CD4-positive, alpha-beta T cell treated with Interleukin-12 subunit alpha and Interleukin-12 subunit beta, for 1 hour (primary cell): ENCODE data around the gene STK35.

Experiments
- DNase-seq: peaks from one replicate; pipeline ENCODE4 v3.0.0-alpha.2; 2020

The STK35 gene

DNA sequence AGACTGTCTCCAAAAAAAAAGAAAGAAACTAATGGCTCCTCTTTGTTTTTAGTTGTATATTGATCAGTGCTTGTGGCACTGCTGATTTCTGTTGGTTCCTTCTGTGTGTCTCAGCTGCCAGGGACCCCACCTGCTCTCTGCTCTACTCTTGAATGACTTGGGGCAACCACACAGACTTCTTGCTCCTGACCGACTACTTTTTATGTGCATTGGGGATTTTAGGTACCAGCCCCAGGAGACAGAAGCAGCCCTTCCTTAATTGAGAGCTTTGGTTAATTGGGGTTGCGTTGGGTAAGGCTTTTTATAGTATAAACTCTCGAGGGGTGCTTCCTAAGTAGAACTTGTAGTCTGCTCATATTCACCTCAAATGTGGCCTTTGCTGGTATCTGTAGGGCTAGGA is 6.9 kb downstream of the STK35 start:
- DNase-seq, result no peak

DNA sequence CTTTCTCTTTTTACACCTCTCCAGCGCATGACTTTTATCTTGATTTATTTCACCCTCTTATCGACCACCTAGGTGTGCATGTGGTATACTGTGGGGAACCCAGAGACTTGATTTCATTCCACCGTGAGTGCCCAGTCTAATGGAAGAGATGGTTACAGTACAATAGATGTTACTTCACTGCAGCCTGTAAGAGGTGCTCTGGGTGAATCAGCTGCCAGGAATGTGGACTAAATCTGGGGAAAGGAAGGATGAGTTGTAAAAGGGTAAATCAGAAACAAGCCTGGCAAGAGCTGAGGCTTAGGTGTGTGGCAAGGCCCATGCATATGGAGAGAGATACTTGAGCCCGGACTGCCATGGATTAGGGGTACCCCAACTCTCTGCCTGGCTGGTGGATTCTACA is 7.4 kb downstream of the STK35 start:
- DNase-seq, result no peak

- DNase-seq, result peak; percentile 8
Measured at GRCh38 chr20:2109425-2110210, 8.0 kb downstream of the STK35 start.

DNA sequence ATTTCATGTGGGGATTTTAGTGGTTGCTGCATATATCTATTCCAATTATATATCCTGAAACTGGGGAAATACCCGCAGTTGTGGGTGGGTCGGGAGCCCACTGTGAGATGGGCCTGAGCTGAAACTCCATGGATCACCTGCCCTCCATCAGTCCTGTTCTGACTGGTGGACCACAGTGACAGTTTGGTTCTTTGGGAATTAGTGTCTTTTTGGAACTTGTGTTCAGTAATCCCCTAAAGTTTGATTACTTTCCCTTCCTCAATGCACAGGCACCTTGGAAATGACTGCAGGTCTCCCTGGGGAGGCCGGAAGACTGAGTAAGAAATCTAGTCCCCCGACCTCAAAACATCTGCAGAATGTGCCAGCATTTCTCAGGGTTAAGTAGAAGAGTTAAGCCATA is 11.3 kb downstream of the STK35 start:
- no peak for DNase-seq

- DNase-seq, result no peak
Measured at GRCh38 chr20:2114127-2114959, 12.7 kb downstream of the STK35 start.

DNA sequence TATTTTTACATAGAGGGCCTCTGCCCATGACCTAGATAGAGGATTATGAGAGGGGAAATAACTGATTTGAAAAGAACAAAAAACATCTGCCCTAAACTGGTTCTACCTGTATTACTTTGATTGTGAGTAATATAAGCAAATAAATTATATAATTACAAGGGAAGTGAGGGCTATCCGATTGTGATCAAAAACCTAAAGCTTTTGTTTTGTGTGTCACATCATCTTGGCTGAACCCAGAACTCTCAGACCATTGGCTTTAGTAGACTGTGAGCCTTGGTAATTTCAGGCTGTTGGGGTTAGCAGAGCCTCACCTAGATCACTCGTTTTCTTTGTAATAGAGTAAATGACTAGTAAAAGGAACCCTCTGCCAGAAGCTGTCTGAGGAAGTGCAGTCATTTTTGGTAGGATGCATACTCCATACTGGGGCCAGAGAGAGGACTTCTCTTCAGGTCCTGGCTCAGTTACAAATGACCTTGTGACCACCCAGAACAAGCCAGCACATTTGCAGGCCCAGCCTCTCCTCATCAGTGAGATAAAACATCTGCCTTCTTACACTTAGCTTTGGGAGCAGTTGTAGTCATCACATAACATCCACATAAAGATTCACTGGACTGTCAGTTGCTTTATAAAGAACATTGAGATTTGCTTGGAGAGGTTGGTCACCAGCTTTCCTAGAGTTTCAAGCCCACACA is 13.5 kb downstream of the STK35 start:
- no peak for DNase-seq

DNA sequence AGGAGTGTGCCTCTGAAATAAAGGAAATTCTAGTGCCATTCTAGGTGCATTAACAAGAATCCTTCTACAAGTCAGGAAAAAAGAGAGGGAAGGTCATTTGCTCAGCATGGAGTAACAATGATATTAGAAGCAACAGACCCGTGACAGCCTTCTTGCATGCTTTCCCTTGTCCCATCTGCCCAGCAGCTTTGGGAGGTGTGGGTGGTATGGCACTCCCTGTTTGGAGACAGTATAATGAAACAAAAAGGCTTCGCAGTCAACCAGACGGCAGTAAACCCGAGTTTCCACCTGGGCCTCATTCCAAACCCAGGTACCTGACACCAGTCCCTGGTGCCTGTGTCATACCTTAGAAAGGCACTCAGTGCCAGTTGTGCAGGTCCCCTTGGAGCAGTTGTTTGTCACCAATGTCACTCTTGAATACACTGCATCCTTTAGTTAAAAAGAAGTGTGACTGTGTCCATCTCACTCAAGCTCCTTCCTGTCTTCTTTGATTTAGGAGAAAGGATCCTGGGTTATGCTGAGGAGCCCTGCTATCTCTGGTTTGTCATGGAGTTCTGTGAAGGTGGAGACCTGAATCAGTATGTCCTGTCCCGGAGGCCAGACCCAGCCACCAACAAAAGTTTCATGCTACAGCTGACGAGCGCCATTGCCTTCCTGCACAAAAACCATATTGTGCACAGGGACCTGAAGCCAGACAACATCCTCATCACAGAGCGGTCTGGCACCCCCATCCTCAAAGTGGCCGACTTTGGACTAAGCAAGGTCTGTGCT is 14.7 kb downstream of the STK35 start:
- no peak for DNase-seq

GRCh38 chr20:2118783-2119182 is 17.2 kb downstream of the STK35 start:
- DNase-seq, result no peak

GRCh38 chr20:2122936-2123335 is 21.3 kb downstream of the STK35 start:
- DNase-seq, result no peak

GRCh38 chr20:2123720-2124119 is 22.1 kb downstream of the STK35 start:
- DNase-seq, result no peak

- DNase-seq, result no peak
Measured at GRCh38 chr20:2124564-2125213, 23.1 kb downstream of the STK35 start.

GRCh38 chr20:2125474-2126112 is 24.0 kb downstream of the STK35 start:
- no peak for DNase-seq

GRCh38 chr20:2127238-2127637 is 25.6 kb downstream of the STK35 start:
- DNase-seq, result no peak

- DNase-seq, result no peak
Measured at GRCh38 chr20:2128542-2128941, 26.9 kb downstream of the STK35 start.

GRCh38 chr20:2130062-2130591 is 28.5 kb downstream of the STK35 start:
- no peak for DNase-seq

DNA sequence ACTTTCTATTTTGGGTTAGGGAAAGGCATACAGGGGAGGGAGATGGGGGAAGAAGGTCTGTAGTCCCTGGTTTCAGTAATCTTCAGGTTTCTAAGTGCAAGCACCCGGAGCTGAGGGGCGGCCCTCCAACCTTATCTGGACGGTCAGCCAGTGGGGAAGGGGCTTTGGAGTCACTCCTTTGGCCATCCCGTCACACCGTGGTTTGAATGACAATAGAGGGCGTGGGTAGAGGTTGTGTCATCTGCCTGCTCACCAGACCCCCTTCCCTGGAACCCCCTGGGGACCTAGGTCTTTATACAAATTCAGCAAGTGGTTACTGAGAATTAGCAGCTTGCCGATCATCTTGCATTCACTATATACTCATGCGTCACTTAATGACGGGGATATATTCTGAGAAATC is 29.1 kb downstream of the STK35 start:
- DNase-seq, result no peak

DNA sequence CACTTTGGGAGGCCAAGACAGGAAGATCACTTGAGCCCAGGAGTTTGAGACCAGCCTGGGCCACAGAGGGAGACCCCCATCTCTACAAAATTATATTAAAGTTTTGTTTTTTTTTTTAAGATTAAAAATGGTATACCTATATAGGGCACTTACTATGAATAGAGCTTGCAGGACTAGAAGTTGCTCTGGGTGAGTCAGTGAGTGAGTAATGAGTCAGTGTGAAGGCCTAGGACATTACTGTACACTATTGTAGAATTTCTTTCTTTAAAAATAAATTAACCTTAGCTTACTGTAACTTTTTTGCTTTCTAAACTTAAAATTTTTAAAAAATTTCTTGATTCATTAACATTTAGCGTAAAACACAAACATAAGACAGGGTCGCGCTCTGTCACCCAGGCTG is 29.7 kb downstream of the STK35 start:
- no peak for DNase-seq

DNA sequence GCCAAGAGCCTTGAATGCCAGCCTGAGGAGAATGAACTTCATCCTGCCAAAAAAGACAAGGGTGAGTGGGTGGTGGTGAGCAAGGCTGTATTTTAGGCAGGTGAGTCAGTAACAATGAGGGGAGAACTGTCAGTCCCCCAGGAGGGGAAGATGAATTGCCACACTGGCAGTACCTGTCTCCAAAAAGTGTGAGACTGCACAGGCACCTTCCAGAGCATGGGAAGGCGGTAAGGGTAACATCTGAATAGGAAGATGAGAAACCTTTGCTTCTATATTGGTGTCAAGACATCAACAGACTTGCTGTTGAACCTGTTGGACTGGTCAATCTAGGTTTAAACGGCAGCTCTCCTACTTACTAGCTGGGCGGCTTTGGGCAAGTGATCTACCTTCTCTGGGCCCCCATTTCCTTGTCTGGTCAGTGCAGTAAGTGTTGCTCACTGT is 30.9 kb downstream of the STK35 start:
- DNase-seq, result no peak

DNA sequence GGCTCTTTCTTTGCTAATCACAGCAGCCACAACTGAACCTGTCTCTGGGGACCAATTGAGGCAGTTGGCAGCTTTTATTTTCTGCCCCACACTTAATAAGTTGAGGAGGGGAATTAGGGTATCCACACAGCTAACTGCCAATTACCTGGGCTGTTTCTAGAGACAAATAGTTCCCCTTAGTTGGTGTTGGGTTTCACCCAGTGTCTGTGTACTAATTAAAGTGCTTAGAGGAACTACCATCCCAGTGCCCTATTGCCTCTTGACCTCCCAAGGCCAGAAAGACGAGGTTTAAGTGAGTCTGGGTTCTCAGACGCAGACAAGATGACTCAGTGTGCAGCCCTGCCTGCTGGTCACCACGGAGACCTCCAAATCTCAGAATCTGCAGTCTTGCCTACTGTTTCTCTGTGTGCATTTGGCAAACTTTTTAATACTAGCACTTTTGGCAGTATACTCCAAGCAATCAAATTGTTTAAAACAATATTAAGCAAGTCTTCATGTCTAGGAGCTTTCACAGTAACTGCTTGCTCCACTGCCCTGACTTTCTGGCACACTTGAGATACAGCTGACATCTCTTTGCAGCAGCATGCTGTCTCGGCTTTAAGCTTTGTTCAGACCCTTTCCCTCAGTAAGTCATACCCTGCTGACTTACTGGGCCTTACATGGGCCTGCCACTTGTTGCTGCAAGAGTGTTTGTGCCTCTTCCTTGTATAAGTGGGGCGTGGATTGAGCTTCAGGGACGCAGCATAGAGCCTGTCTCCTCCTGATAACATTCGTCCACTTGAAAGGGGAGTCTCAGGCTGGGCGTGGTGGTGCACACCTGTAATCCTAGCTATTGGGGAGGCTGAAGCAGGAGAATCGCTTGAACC is 31.9 kb downstream of the STK35 start:
- DNase-seq, result no peak

DNA sequence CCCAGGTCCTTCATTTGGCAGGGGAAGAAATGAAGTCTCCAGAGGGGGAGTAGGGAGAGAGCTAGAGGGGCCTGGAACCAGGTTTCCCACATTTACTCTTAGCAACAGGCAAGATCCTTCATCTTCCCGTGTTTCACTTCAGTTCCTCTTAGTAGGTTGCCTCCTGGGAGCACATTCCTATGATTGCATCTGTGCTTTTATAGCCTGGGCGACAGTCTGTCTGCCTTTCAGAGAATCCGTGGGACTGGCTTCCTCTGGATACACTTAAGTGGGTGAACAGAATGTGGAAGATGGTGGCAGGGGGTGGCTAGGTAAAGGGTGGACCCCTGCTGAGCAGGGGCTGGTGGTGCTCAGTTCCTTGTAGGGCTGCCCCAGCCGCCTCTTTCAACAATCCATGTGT is 33.4 kb downstream of the STK35 start:
- DNase-seq, result no peak

GRCh38 chr20:2136275-2136674 is 34.6 kb downstream of the STK35 start:
- DNase-seq, result no peak
